NCI-H2196 (cell line): ENCODE results near the gene NOD1.
A peak's percentile ranks its signal among the peaks of the same experiment; 100 is the strongest.

ENCODE experiments used
- DNase-seq: peaks from one replicate; lab custom pipeline; 2025; ENCODE audit not compliant: unreplicated experiment; lab: John Stamatoyannopoulos, UW

Gene NOD1

GRCh38 chr7:30450983-30451497 is 27.5 kb downstream of the NOD1 start:
- no peak for DNase-seq

- no peak for DNase-seq
Measured at GRCh38 chr7:30450240-30450982, 28.2 kb downstream of the NOD1 start.

GRCh38 chr7:30448461-30449189 is 30.0 kb downstream of the NOD1 start:
- peak; percentile 6 for DNase-seq

- DNase-seq = no peak
Measured at GRCh38 chr7:30447466-30447865, 31.1 kb downstream of the NOD1 start.

GRCh38 chr7:30446266-30446665 is 32.3 kb downstream of the NOD1 start:
- no peak for DNase-seq

- DNase-seq = peak; percentile 74
Measured at GRCh38 chr7:30445770-30446169, 32.8 kb downstream of the NOD1 start.

- DNase-seq = no peak
Measured at GRCh38 chr7:30437823-30438574, 40.6 kb downstream of the NOD1 start.

GRCh38 chr7:30436518-30436917 is 42.1 kb downstream of the NOD1 start:
- no peak for DNase-seq

GRCh38 chr7:30436046-30436445 is 42.5 kb downstream of the NOD1 start:
- no peak for DNase-seq

GRCh38 chr7:30434140-30434799 is 44.3 kb downstream of the NOD1 start:
- DNase-seq = peak; percentile 38

GRCh38 chr7:30433506-30433905 is 45.1 kb downstream of the NOD1 start:
- no peak for DNase-seq

- peak; percentile 37 for DNase-seq
Measured at GRCh38 chr7:30433082-30433481, 45.5 kb downstream of the NOD1 start.

- peak; percentile 52 for DNase-seq
Measured at GRCh38 chr7:30430777-30431176, 47.8 kb downstream of the NOD1 start.

GRCh38 chr7:30430276-30430675 is 48.3 kb downstream of the NOD1 start:
- DNase-seq = peak; percentile 82

GRCh38 chr7:30429156-30429530 is 49.4 kb downstream of the NOD1 start:
- no peak for DNase-seq

- DNase-seq = no peak
Measured at GRCh38 chr7:30428246-30429155, 50.1 kb downstream of the NOD1 start.

GRCh38 chr7:30427296-30428070 is 51.1 kb downstream of the NOD1 start:
- no peak for DNase-seq

- no peak for DNase-seq
Measured at GRCh38 chr7:30424506-30424905, 54.1 kb downstream of the NOD1 start.

GRCh38 chr7:30423788-30424505 is 54.6 kb downstream of the NOD1 start:
- no peak for DNase-seq
